ENCODE measurements around the gene PTGIS. TPM values are rescaled to one million over a fixed set of nuclear protein-coding genes. Genes with fewer than 3 reads are reported as not detected.
A peak's percentile ranks its signal among the peaks of the same experiment; 100 is the strongest.

PTGIS gene
- total RNA-seq, 1 donor from 2014 or later = not detected

- no peak for DNase-seq (ENCODE audit: low read depth)
- H3K4me3 ChIP-seq (ENCODE audit: low read depth, low read length) = no peak overlapping the region
- TF ChIP-seq CTCF (conservative IDR thresholded peaks at IDR 0.05; ENCODE audit: low read depth, low read length) = no peak
Measured at GRCh38 chr20:49513517-49513916, 54.4 kb downstream of the PTGIS start.

- no peak for DNase-seq (ENCODE audit: low read depth)
- H3K4me3 ChIP-seq (ENCODE audit: low read depth, low read length) = no peak overlapping the region
- no peak for TF ChIP-seq CTCF (conservative IDR thresholded peaks at IDR 0.05; ENCODE audit: low read depth, low read length)
Measured at GRCh38 chr20:49513009-49513408, 54.9 kb downstream of the PTGIS start.

GRCh38 chr20:49511788-49512525 lies 56.0 kb downstream of the PTGIS start:
- DNase-seq (ENCODE audit: low read depth) = no peak
- no peak for TF ChIP-seq CTCF (conservative IDR thresholded peaks at IDR 0.05; ENCODE audit: low read depth, low read length)
- H3K4me3 ChIP-seq (ENCODE audit: low read depth, low read length) = no peak overlapping the region

GRCh38 chr20:49510562-49511122 lies 57.3 kb downstream of the PTGIS start:
- H3K4me3 ChIP-seq (ENCODE audit: low read depth, low read length) = no peak overlapping the region
- TF ChIP-seq CTCF (conservative IDR thresholded peaks at IDR 0.05; ENCODE audit: low read depth, low read length) = no peak
- no peak for DNase-seq (ENCODE audit: low read depth)

- H3K4me3 ChIP-seq (ENCODE audit: low read depth, low read length) = no peak overlapping the region
- peak; percentile 59 for TF ChIP-seq CTCF (conservative IDR thresholded peaks at IDR 0.05; ENCODE audit: low read depth, low read length)
- no peak for DNase-seq (ENCODE audit: low read depth)
Measured at GRCh38 chr20:49508435-49509199, 59.3 kb downstream of the PTGIS start.

GRCh38 chr20:49507741-49508434 lies 60.0 kb downstream of the PTGIS start:
- no peak overlapping the region for H3K4me3 ChIP-seq (ENCODE audit: low read depth, low read length)
- DNase-seq (ENCODE audit: low read depth) = no peak
- no peak for TF ChIP-seq CTCF (conservative IDR thresholded peaks at IDR 0.05; ENCODE audit: low read depth, low read length)

Data from epithelial cell of proximal tubule (primary cell).